C4-2B (cell line): ENCODE results near the gene COP1.

Experiments used
- H3K27ac ChIP-seq: fragments of 450-650 bp; 2 replicates; pipeline ENCODE4 v1.5.1; 2017
- CTCF ChIP-seq: fragments of 450-650 bp; conservative IDR thresholded peaks from 2 replicates; pipeline ENCODE4 v1.5.1; 2017; ENCODE audit warnings: mild to moderate bottlenecking
- ZFX ChIP-seq: fragments of 450-650 bp; IDR thresholded peaks from 2 replicates; pipeline ENCODE4 v1.6.1; 2017

The COP1 gene

GRCh38 chr1:175960169-175960568 is 246.9 kb downstream of the COP1 start:
- H3K27ac ChIP-seq, result no peak overlapping the region
- TF ChIP-seq ZFX (no peak), CTCF (no peak)

GRCh38 chr1:175951627-175952026 is 255.5 kb downstream of the COP1 start:
- H3K27ac ChIP-seq, result no peak overlapping the region
- TF ChIP-seq CTCF, result no peak
- TF ChIP-seq ZFX, result no peak

- TF ChIP-seq ZFX (no peak), CTCF (no peak)
- H3K27ac ChIP-seq, result no peak overlapping the region
Observed at GRCh38 chr1:175947771-175948170, 259.3 kb downstream of the COP1 start.

- TF ChIP-seq CTCF (no peak), ZFX (no peak)
Observed at GRCh38 chr1:175944591-175944990, 262.5 kb downstream of the COP1 start.

GRCh38 chr1:175941164-175941563 is 265.9 kb downstream of the COP1 start:
- H3K27ac ChIP-seq, result no peak overlapping the region
- no peak for TF ChIP-seq CTCF
- TF ChIP-seq ZFX, result no peak

More at GRCh38 chr1:175944591-175944990, 262.5 kb downstream of the COP1 start:
- no peak overlapping the region for H3K27ac ChIP-seq

GRCh38 chr1:175936736-175937135 is 270.4 kb downstream of the COP1 start:
- TF ChIP-seq CTCF, result no peak
- TF ChIP-seq ZFX, result no peak
- no peak overlapping the region for H3K27ac ChIP-seq

- H3K27ac ChIP-seq, result no peak overlapping the region
- no peak for TF ChIP-seq ZFX
- no peak for TF ChIP-seq CTCF
Observed at GRCh38 chr1:175935566-175936115, 271.4 kb downstream of the COP1 start.
